Astrocyte of the spinal cord (primary cell): ENCODE results near the gene CEP192.

Experiments used
- DNase-seq: peaks from one replicate; pipeline ENCODE4 v3.0.0; 2011; ENCODE audit warnings: low read depth, low spot score
- H3K4me3 ChIP-seq: 2 replicates; pipeline ENCODE4 v1.5.1; 2011; ENCODE audit warnings: low read depth, mild to moderate bottlenecking, low read length, moderate library complexity
- in situ Hi-C: cut with HindIII; loops from 2 replicates; pipeline ENCODE4 v1.10.0; 2017; ENCODE audit warnings: low sequenced_read_pairs
- TF ChIP-seq, protein P1 (sequence below): IDR thresholded peaks from 2 replicates; pipeline ENCODE4 v1.5.1; 2012; ENCODE audit warnings: low read depth, mild to moderate bottlenecking, low read length, inconsistent platforms

Gene CEP192

DNA sequence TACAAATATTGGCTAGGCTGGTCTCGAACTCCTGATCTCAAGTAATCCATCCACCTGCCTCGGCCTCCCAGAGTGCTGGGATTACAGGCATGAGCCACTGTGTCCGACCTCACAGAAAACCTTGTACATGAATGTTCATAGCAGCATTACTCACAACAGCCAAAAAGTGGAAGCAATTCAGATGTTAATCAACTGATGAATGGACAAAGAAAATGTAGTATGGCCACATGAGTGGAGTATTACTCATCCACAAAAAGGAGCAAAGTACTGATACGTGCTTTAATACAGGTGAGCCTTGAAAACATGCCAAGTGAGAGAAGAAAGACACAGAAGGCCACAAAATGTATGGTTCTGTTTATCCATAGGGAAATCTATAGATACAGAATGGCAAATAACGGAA is 20.6 kb downstream of the CEP192 start:
- TF ChIP-seq, protein P1, sequence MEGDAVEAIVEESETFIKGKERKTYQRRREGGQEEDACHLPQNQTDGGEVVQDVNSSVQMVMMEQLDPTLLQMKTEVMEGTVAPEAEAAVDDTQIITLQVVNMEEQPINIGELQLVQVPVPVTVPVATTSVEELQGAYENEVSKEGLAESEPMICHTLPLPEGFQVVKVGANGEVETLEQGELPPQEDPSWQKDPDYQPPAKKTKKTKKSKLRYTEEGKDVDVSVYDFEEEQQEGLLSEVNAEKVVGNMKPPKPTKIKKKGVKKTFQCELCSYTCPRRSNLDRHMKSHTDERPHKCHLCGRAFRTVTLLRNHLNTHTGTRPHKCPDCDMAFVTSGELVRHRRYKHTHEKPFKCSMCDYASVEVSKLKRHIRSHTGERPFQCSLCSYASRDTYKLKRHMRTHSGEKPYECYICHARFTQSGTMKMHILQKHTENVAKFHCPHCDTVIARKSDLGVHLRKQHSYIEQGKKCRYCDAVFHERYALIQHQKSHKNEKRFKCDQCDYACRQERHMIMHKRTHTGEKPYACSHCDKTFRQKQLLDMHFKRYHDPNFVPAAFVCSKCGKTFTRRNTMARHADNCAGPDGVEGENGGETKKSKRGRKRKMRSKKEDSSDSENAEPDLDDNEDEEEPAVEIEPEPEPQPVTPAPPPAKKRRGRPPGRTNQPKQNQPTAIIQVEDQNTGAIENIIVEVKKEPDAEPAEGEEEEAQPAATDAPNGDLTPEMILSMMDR, result no peak
- no peak for DNase-seq
- in situ Hi-C loops, result no loop called here

DNA sequence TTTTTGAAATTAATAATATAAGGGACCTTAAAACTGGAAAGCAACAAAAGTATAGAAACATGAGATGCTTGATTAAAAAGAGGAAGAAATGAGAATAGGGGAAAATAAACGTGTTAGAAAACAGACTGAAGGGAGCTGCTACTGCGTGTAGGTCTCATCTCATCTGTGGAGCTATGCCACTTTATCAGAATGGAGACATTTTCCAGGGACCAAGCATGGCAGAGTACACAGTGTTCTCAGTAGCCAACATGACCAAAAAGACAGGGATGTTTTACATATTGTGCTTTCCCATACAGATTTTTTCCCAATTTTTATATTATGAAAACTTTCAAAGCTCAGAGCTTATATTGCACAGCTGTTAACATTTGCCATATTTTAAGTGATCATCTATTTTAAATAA is 23.1 kb downstream of the CEP192 start:
- TF ChIP-seq, protein P1, result no peak
- DNase-seq, result no peak
- H3K4me3 ChIP-seq, result no peak overlapping the region
- in situ Hi-C loops, result no loop called here

More for the DNA sequence above, 20.6 kb downstream of the CEP192 start:
- H3K4me3 ChIP-seq, result no peak overlapping the region

- DNase-seq, result no peak
- TF ChIP-seq, protein P1, result no peak
- H3K4me3 ChIP-seq, result no peak overlapping the region
- in situ Hi-C loops, result no loop called here
Measured at GRCh38 chr18:13014818-13015217, 23.7 kb downstream of the CEP192 start.

GRCh38 chr18:13017247-13017875 is 26.2 kb downstream of the CEP192 start:
- H3K4me3 ChIP-seq, result no peak overlapping the region
- DNase-seq, result no peak
- in situ Hi-C loops, result no loop called here
- TF ChIP-seq, protein P1, result no peak

DNA sequence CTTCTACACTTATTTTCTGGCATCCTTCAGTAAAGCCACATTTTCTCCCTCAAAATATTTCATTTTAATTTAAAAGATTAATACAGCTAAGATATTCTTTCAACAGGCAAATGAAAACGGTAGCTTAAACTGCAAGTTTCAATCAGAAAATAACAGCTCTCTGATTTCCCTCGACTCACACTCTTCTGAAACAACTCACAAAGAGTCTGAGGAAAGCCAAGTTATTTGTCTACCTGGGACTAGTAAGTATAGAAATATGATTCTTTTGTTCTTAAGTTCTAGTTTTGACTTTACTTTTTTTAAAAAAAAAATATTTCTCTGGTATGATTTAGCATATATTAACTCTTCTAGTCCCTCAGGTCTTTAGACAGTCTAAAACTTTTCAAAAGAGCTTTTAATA is 27.2 kb downstream of the CEP192 start:
- TF ChIP-seq, protein P1, result no peak
- no peak for DNase-seq
- in situ Hi-C loops, result no loop called here
- no peak overlapping the region for H3K4me3 ChIP-seq

DNA sequence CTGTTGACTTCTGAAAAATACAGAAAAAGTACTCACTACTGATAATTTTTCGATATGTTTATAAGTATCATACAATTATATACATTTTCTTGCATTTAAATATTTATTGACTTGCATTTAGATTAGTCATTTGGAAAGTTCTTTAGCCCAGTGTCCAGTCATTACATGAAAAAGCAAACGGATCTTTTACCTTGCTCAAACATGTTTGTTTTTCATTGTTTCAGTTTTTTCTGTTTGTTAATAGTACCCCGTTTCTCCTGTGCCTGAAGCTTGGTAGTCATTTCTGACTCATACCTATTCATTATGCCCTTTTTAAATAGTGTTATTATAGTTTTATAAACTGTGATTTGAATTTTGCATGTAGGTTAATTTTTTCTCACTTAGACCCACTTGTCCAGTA is 28.1 kb downstream of the CEP192 start:
- TF ChIP-seq, protein P1, result no peak

More for the DNA sequence above, 28.1 kb downstream of the CEP192 start:
- in situ Hi-C loops, result no loop called here
- no peak overlapping the region for H3K4me3 ChIP-seq
- no peak for DNase-seq
